ENCODE data around the gene ZBTB2.
"Not testable (repeated sequence)": the region's sequence is repeated elsewhere in the genome, so short reads cannot be mapped to it uniquely, and the experiment has no call there.

Gene ZBTB2

DNA sequence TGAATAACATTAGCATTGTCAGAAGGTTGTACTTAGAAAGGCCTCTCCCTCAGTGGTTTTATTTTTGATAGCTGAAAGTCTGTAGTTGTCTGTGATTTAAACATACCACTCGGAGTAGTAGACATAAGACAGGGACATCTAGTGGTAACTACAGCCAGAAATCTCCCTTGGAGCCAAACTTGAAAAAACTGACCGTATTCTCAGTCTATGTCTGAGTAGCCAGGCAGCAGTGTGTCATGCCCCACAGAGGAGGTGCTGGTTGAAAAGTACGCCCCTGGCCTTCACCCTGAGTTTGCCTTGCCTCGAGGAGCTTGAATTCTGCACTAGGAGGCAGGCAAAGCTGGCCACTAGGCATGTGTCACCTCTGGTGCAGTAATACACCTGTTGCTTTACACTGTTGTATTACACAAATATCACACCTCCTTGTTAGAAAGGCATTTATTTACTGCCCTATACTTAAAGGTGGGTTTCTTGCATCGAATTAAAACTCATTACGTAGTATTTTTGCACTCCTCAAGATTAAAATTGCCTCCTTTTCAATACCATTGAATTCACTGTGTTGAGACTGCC lies 20.8 kb downstream of the ZBTB2 start:
- Histone ChIP-seq H3K36me3 (ENCODE audit: control insufficient read depth, insufficient read depth, low read length) (peaks cover 18% of the 10 kb centered on the region), H3K27me3 (replicated peaks; ENCODE audit: control insufficient read depth, insufficient read depth, low read length) (no peaks in the 10 kb centered on the region), H3K4me3 (replicated peaks; ENCODE audit: low read depth, low read length) (no peak overlapping the region)
- no peak for DNase-seq (ENCODE audit: extremely low read depth, insufficient read length)
- TF ChIP-seq, protein P1, sequence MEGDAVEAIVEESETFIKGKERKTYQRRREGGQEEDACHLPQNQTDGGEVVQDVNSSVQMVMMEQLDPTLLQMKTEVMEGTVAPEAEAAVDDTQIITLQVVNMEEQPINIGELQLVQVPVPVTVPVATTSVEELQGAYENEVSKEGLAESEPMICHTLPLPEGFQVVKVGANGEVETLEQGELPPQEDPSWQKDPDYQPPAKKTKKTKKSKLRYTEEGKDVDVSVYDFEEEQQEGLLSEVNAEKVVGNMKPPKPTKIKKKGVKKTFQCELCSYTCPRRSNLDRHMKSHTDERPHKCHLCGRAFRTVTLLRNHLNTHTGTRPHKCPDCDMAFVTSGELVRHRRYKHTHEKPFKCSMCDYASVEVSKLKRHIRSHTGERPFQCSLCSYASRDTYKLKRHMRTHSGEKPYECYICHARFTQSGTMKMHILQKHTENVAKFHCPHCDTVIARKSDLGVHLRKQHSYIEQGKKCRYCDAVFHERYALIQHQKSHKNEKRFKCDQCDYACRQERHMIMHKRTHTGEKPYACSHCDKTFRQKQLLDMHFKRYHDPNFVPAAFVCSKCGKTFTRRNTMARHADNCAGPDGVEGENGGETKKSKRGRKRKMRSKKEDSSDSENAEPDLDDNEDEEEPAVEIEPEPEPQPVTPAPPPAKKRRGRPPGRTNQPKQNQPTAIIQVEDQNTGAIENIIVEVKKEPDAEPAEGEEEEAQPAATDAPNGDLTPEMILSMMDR (IDR thresholded peaks at IDR 0.05; ENCODE audit: insufficient read depth, low read length, poor library complexity, severe bottlenecking) = no peak

DNA sequence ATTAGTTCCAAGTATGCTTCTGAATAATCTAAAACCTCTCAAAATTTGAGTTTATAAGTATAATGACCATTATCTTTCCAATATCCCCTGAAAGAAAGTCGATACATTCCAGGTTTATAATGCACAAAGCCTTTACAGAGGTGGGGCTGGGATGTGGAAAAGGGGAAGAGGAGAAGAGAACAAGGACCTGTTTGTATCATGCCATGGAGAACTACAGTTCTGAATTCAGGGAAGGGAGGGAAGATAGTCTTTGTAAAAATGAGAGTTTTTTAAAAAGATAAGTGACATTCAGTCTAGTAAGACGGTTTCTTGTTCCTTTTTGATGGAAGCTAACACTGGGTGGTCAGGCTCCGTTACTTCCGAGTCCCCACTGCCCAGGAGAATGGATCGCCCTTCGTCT lies 26.1 kb downstream of the ZBTB2 start:
- DNase-seq (ENCODE audit: extremely low read depth, insufficient read length) = no peak
- Histone ChIP-seq H3K36me3 (ENCODE audit: control insufficient read depth, insufficient read depth, low read length) (peaks cover 14% of the 10 kb centered on the region), H3K4me3 (replicated peaks; ENCODE audit: low read depth, low read length) (no peak overlapping the region), H3K27me3 (replicated peaks; ENCODE audit: control insufficient read depth, insufficient read depth, low read length) (no peaks in the 10 kb centered on the region)
- TF ChIP-seq, protein P1 (IDR thresholded peaks at IDR 0.05; ENCODE audit: insufficient read depth, low read length, poor library complexity, severe bottlenecking) = no peak

DNA sequence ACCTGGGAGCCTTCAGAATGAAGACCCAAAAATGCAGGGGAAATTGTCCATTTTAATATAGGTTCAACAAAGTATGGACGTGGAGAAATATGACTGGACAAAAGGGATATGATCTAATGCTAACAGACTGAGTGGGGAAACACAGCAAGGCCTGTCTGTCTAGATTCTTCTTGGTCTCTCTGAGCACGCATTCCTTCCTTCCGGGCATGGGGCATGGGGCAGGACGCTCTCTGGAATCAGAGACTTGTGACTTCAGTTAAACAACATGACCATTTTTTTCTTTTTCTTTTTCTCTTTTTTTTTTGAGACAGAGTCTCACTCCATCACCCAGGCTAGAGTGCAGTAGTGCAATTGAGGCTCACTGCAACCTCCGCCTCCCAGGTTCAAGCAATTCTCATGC lies 31.9 kb downstream of the ZBTB2 start:
- Histone ChIP-seq H3K36me3 (ENCODE audit: control insufficient read depth, insufficient read depth, low read length) (peaks cover 2% of the 10 kb centered on the region), H3K27me3 (replicated peaks; ENCODE audit: control insufficient read depth, insufficient read depth, low read length) (no peaks in the 10 kb centered on the region), H3K4me3 (replicated peaks; ENCODE audit: low read depth, low read length) (no peak overlapping the region)
- DNase-seq (ENCODE audit: extremely low read depth, insufficient read length) = no peak
- TF ChIP-seq, protein P1 (IDR thresholded peaks at IDR 0.05; ENCODE audit: insufficient read depth, low read length, poor library complexity, severe bottlenecking) = no peak

DNA sequence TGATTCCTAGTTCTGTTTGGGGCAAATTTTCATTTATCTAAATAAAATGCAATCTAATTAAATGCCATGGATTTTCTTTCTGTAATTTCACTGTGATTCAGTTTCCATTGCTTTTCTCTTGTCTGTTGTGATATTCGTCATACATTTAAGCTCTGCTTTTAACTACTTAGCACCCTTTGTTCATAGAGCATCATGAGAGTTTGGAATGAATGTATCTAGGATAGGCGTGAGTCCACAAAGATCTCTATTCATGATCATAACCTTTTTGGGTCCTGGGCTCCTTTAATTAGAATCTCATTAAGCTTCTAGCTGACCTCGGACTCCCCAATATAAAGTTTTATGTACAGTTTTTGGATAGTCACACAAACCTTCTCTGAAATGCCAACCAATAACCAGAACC lies 32.9 kb downstream of the ZBTB2 start:
- Histone ChIP-seq H3K36me3 (ENCODE audit: control insufficient read depth, insufficient read depth, low read length) (peaks cover 2% of the 10 kb centered on the region), H3K4me3 (replicated peaks; ENCODE audit: low read depth, low read length) (no peak overlapping the region), H3K27me3 (replicated peaks; ENCODE audit: control insufficient read depth, insufficient read depth, low read length) (no peaks in the 10 kb centered on the region)
- no peak for DNase-seq (ENCODE audit: extremely low read depth, insufficient read length)
- TF ChIP-seq, protein P1 (IDR thresholded peaks at IDR 0.05; ENCODE audit: insufficient read depth, low read length, poor library complexity, severe bottlenecking) = no peak

DNA sequence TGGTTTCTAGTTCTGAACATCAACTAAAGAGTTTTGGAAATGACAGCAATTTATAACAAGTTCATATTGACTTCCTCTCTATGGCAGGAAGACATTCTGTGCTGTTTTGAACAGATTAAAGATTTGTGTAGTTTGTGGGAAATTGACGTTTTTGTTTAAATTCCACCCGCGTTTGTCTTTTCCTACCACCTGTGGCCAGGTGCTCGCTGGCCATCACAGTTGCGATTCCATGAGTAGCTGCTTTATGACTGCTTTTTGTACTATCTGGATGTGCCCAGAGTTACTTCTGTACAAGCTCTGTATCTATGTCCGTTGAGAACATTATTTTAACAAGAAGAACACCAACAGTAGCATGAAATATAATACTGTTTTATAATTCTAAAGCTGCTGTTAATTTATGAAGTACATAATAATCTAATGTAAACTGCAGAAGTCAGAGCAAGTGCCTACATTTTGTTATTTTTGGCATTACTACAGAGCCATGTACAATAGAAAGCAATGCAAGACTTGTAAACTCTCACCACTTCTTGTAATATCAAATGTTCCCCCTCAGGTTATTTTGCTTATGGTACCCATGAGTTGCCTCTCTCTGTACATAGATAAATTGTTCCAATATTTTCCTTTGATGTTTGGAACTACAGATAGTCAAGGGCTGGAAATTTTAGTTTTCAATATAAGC lies 33.5 kb downstream of the ZBTB2 start:
- Histone ChIP-seq H3K36me3 (ENCODE audit: control insufficient read depth, insufficient read depth, low read length) (peaks cover 2% of the 10 kb centered on the region), H3K4me3 (replicated peaks; ENCODE audit: low read depth, low read length) (no peak overlapping the region), H3K27me3 (replicated peaks; ENCODE audit: control insufficient read depth, insufficient read depth, low read length) (no peaks in the 10 kb centered on the region)
- TF ChIP-seq, protein P1 (IDR thresholded peaks at IDR 0.05; ENCODE audit: insufficient read depth, low read length, poor library complexity, severe bottlenecking) = no peak
- no peak for DNase-seq (ENCODE audit: extremely low read depth, insufficient read length)

DNA sequence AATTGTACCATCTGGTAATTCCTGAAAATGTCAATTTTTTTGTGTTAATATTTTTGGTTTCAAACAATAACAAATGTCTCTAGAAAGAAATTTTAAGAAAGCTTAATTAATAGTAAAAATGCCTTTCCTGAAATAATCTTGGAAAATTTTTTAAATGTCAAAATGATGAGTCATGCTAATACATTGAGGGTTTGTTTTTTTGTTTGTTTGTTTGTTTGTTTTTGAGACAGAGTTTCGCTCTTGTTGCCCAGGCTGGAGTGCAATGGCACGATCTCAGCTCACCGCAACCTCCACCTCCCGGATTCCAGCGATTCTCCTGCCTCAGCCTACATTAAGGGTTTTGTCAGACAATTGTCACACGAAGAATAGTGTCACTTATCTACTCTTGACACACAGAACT lies 34.4 kb downstream of the ZBTB2 start:
- H3K4me3 ChIP-seq (replicated peaks; ENCODE audit: low read depth, low read length); H3K36me3 ChIP-seq (ENCODE audit: control insufficient read depth, insufficient read depth, low read length); H3K27me3 ChIP-seq (replicated peaks; ENCODE audit: control insufficient read depth, insufficient read depth, low read length); DNase-seq (ENCODE audit: extremely low read depth, insufficient read length): not testable (repeated sequence)

All from GM06990 (cell line).